Measurements from ENCODE around the gene TIAM2.

Gene TIAM2

DNA sequence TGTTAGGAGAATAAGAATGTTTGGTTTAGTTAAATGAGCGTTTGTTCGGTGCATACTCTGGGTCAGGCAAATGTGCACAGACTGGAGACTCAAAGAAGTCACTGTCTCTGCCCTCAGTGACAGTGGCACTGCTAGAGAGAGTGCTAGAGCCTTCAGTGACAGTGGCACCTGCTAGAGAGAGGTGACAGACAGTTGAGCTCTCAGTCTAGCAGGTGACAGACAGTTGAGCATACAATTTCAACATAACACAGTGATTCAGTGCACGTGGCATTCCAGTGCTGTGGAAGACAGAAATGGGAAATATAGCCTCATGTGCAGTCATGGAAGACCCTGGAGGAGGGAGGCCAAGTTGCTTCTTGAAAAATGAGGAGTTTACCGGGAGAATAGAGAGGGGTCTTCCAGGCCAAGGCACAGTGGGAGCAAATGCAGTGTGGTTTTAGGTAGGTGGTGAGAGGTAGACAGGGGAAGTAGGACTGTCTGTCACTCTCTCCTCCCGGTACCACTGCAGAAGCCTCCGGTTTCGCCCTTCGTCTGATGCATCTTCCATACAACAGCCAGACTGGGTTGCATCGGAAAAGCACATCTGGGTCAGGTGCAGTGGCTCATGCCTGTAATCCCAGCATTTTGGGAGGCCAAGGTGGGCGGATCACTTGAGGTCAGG lies 160.8 kb downstream of the TIAM2 start:
- TF ChIP-seq EZH2 (IDR thresholded peaks at IDR 0.05; ENCODE audit: borderline replicate concordance, low read length), result no peak
- TF ChIP-seq, protein P1, sequence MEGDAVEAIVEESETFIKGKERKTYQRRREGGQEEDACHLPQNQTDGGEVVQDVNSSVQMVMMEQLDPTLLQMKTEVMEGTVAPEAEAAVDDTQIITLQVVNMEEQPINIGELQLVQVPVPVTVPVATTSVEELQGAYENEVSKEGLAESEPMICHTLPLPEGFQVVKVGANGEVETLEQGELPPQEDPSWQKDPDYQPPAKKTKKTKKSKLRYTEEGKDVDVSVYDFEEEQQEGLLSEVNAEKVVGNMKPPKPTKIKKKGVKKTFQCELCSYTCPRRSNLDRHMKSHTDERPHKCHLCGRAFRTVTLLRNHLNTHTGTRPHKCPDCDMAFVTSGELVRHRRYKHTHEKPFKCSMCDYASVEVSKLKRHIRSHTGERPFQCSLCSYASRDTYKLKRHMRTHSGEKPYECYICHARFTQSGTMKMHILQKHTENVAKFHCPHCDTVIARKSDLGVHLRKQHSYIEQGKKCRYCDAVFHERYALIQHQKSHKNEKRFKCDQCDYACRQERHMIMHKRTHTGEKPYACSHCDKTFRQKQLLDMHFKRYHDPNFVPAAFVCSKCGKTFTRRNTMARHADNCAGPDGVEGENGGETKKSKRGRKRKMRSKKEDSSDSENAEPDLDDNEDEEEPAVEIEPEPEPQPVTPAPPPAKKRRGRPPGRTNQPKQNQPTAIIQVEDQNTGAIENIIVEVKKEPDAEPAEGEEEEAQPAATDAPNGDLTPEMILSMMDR (IDR thresholded peaks at IDR 0.05; ENCODE audit: low read length), result no peak
- Histone ChIP-seq H3K9ac (ENCODE audit: low read length) (no peak overlapping the region), H3K4me2 (ENCODE audit: low read length) (no peak overlapping the region), H3K27me3 (ENCODE audit: insufficient read depth, low read length) (peaks cover 4% of the 10 kb centered on the region; the same call in 1 of the 2 replicates), H3K9me2 (ENCODE audit: low read depth, low read length) (no peaks in the 10 kb centered on the region), H3K36me3 (ENCODE audit: insufficient read depth, low read length) (no peaks in the 10 kb centered on the region), H2AFZ (ENCODE audit: low read length) (no peak overlapping the region), H3K27ac (ENCODE audit: low read depth, low read length, poor library complexity, severe bottlenecking) (no peak overlapping the region), H3K79me2 (ENCODE audit: insufficient read depth, low read length) (no peaks in the 10 kb centered on the region), H3F3A (ENCODE audit: insufficient read depth, low read length) (no peaks in the 10 kb centered on the region), H3K4me1 (ENCODE audit: insufficient read depth, low read length, severe bottlenecking) (peaks cover 4% of the 10 kb centered on the region), H3K9me3 (ENCODE audit: low read length) (0 out of 2 replicates have a peak, but pooled peaks cover 2% of the 10 kb centered on the region), H4K20me1 (ENCODE audit: insufficient read depth, low read length) (no peaks in the 10 kb centered on the region), H3K4me3 (ENCODE audit: low read depth, low read length, poor library complexity, severe bottlenecking) (no peak overlapping the region)

DNA sequence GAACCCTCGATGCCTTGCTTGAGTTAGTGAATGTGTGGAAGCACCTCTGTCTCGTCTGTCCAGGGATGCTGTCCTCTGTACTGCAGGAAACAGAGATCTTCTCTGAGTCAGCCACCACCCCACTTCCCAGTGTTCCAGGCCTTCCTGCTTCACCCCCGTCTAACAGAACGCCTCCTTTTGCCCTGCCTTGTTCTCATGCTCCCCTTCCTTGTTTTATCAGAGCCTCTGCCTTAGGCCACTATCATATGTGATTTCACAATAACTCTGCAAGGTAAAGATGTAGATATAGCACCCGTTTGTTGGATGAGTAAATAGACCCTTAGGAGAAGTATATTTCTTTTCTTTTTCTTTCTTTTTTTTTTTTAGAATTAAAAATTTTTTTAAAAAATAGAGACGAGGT lies 162.0 kb downstream of the TIAM2 start:
- Histone ChIP-seq H3K27me3 (ENCODE audit: insufficient read depth, low read length) (peaks cover 4% of the 10 kb centered on the region; the same call in 1 of the 2 replicates), H2AFZ (ENCODE audit: low read length) (no peak overlapping the region), H3K4me2 (ENCODE audit: low read length) (no peak overlapping the region), H3K9me3 (ENCODE audit: low read length) (0 out of 2 replicates have a peak, but pooled peaks cover 2% of the 10 kb centered on the region), H3K9me2 (ENCODE audit: low read depth, low read length) (no peaks in the 10 kb centered on the region), H3K27ac (ENCODE audit: low read depth, low read length, poor library complexity, severe bottlenecking) (no peak overlapping the region), H3K9ac (ENCODE audit: low read length) (no peak overlapping the region), H3K79me2 (ENCODE audit: insufficient read depth, low read length) (no peaks in the 10 kb centered on the region), H3K4me3 (ENCODE audit: low read depth, low read length, poor library complexity, severe bottlenecking) (no peak overlapping the region), H3K4me1 (ENCODE audit: insufficient read depth, low read length, severe bottlenecking) (peaks cover 4% of the 10 kb centered on the region), H3F3A (ENCODE audit: insufficient read depth, low read length) (no peaks in the 10 kb centered on the region), H3K36me3 (ENCODE audit: insufficient read depth, low read length) (no peaks in the 10 kb centered on the region), H4K20me1 (ENCODE audit: insufficient read depth, low read length) (no peaks in the 10 kb centered on the region)
- TF ChIP-seq, protein P1 (IDR thresholded peaks at IDR 0.05; ENCODE audit: low read length), result no peak
- TF ChIP-seq EZH2 (IDR thresholded peaks at IDR 0.05; ENCODE audit: borderline replicate concordance, low read length), result no peak

DNA sequence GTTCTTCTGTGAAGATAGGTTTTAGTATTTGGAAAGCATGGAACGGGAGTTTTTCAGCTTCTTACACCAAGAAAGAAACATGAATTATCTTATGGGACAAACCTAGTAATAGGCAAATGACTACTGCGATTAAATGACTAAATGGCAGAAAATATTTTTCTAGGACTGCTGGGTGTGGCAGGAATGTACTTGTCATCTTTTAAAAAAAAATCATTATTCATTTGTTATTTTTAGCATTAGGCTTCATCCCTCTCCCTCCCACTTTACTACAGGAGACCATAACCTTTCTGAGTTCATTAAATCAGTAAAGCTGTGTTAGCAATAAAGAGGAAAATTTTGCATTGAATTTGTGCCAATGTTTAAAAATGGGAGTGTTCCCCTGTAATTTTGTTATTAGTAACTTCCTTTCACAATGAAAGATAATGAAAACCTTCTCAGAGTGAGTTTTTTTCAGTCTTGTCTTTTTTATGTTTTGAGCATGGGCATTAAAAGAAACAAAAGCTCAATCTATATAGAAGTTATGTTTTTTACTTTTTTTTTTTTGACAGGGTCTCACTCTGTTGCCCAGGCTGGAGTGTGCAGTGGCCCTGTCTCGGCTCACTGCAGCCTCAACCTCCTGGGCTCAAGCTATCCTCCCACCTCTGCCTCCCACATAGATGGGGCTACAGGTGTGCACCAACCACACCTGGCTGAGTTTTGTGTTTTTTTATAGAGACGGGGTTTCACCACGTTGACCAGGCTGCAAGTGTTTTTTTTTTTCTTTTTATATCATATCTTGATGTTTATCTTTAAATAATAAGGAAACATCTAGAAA lies 163.1 kb downstream of the TIAM2 start:
- Histone ChIP-seq H3K27me3 (ENCODE audit: insufficient read depth, low read length) (peaks cover 4% of the 10 kb centered on the region; the same call in 1 of the 2 replicates), H3K4me3 (ENCODE audit: low read depth, low read length, poor library complexity, severe bottlenecking) (no peak overlapping the region), H3K27ac (ENCODE audit: low read depth, low read length, poor library complexity, severe bottlenecking) (no peak overlapping the region), H3K9me2 (ENCODE audit: low read depth, low read length) (no peaks in the 10 kb centered on the region), H4K20me1 (ENCODE audit: insufficient read depth, low read length) (no peaks in the 10 kb centered on the region), H3K36me3 (ENCODE audit: insufficient read depth, low read length) (no peaks in the 10 kb centered on the region), H3F3A (ENCODE audit: insufficient read depth, low read length) (no peaks in the 10 kb centered on the region), H3K9me3 (ENCODE audit: low read length) (0 out of 2 replicates have a peak, but pooled peaks cover 2% of the 10 kb centered on the region), H2AFZ (ENCODE audit: low read length) (no peak overlapping the region), H3K4me1 (ENCODE audit: insufficient read depth, low read length, severe bottlenecking) (peaks cover 4% of the 10 kb centered on the region), H3K4me2 (ENCODE audit: low read length) (no peak overlapping the region), H3K9ac (ENCODE audit: low read length) (no peak overlapping the region), H3K79me2 (ENCODE audit: insufficient read depth, low read length) (no peaks in the 10 kb centered on the region)
- TF ChIP-seq, protein P1 (IDR thresholded peaks at IDR 0.05; ENCODE audit: low read length), result no peak
- TF ChIP-seq EZH2 (IDR thresholded peaks at IDR 0.05; ENCODE audit: borderline replicate concordance, low read length), result no peak

All from OCI-LY1 (cell line).